ENCODE results near the gene PTPN4.
A peak's percentile ranks its signal among the peaks of the same experiment; 100 is the strongest.

PTPN4 gene

DNA sequence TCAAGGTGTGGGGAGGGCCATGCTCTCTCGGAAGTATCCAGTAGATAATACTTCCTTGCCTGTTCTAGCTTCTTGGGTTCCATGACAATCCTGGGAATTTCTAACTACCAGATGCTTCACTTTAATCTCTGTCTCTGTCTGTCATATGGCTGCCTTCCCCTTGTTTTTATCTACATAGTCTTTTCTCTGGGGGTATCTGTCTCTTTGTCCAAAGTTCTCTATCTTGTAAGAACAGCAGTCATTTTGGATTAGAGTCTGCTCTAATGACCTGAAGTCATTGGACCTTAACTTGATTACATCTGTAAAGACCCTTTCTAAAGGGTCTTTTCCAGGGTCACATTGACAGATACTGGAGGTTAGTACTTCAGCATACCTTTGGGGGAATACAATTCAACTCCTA lies 241.7 kb downstream of the PTPN4 start:
- Histone ChIP-seq H3K4me3 (ENCODE audit: control insufficient read depth in 1 of 7, extremely low read depth in 1 of 7, insufficient read depth in 4 of 7, low read depth in 2 of 7, low read length in 6 of 7) (no peak overlapping the region), H3K4me1 (ENCODE audit: control extremely low read depth in 1 of 4, control insufficient read depth in 4 of 4, insufficient read depth in 4 of 4, low read length in 3 of 4) (no peaks in the 10 kb centered on the region), H3K36me3 (ENCODE audit: control insufficient read depth in 4 of 4, insufficient read depth in 4 of 4, low read length in 3 of 4) (no peaks in the 10 kb centered on the region), H3K27me3 (replicated peaks in 2 of 5; ENCODE audit: control insufficient read depth in 4 of 5, insufficient read depth in 5 of 5, low read length in 4 of 5) (no peaks in the 10 kb centered on the region), H3K9me3 (ENCODE audit: control extremely low read depth in 1 of 5, control insufficient read depth in 4 of 5, insufficient read depth in 2 of 5, low read depth in 1 of 5, low read length in 4 of 5) (no peaks in the 10 kb centered on the region), H3K27ac (ENCODE audit: insufficient read depth in 1 of 2, low read depth in 1 of 2, low read length in 2 of 2, poor library complexity in 1 of 2, severe bottlenecking in 2 of 2) (no peak overlapping the region)
- ChIA-PET POLR2A (no interaction called here), CTCF (no interaction called here)
- WGBS (ENCODE audit: insufficient coverage), result no CpG with 5 or more reads among the region's 1 CpG
- DNase-seq, result no peak

DNA sequence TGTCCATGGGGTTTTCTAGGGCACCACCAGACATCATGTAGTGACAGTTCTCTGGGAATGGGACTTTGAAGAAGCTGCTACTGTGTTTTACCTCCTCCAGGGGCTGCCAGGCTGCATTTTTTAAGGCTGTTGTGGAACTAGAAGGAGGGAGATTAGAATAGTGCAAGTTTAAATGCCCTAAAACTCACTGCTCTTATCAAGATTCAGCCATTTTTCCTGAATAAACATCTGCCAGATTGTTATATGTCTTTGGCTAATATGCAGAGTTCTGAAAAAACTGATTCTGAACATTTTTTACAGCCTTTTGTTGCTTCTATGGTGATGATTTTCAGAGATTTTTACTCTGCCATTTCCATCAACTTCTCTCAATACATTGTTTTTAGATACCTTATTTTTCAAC lies 244.5 kb downstream of the PTPN4 start:
- Histone ChIP-seq H3K36me3 (ENCODE audit: control insufficient read depth in 4 of 4, insufficient read depth in 4 of 4, low read length in 3 of 4) (no peaks in the 10 kb centered on the region), H3K9me3 (ENCODE audit: control extremely low read depth in 1 of 5, control insufficient read depth in 4 of 5, insufficient read depth in 2 of 5, low read depth in 1 of 5, low read length in 4 of 5) (no peaks in the 10 kb centered on the region), H3K27ac (ENCODE audit: insufficient read depth in 1 of 2, low read depth in 1 of 2, low read length in 2 of 2, poor library complexity in 1 of 2, severe bottlenecking in 2 of 2) (no peak overlapping the region), H3K27me3 (replicated peaks in 2 of 5; ENCODE audit: control insufficient read depth in 4 of 5, insufficient read depth in 5 of 5, low read length in 4 of 5) (no peaks in the 10 kb centered on the region), H3K4me1 (ENCODE audit: control extremely low read depth in 1 of 4, control insufficient read depth in 4 of 4, insufficient read depth in 4 of 4, low read length in 3 of 4) (no peaks in the 10 kb centered on the region), H3K4me3 (ENCODE audit: control insufficient read depth in 1 of 7, extremely low read depth in 1 of 7, insufficient read depth in 4 of 7, low read depth in 2 of 7, low read length in 6 of 7) (no peak overlapping the region)
- DNase-seq, result no peak
- POLR2A ChIA-PET, result no interaction called here
- CTCF ChIA-PET, result no interaction called here

GRCh38 chr2:120005834-120006521 lies 246.3 kb downstream of the PTPN4 start:
- no peaks in the 10 kb centered on the region for H3K9me3 ChIP-seq (ENCODE audit: control extremely low read depth in 1 of 5, control insufficient read depth in 4 of 5, insufficient read depth in 2 of 5, low read depth in 1 of 5, low read length in 4 of 5)
- CTCF ChIA-PET, result no interaction called here
- H3K27me3 ChIP-seq (replicated peaks in 2 of 5; ENCODE audit: control insufficient read depth in 4 of 5, insufficient read depth in 5 of 5, low read length in 4 of 5), result no peaks in the 10 kb centered on the region
- WGBS (ENCODE audit: insufficient coverage), result 95% methylated on average over 10 of the region's 11 CpGs
- H3K36me3 ChIP-seq (ENCODE audit: control insufficient read depth in 4 of 4, insufficient read depth in 4 of 4, low read length in 3 of 4), result no peaks in the 10 kb centered on the region
- POLR2A ChIA-PET, result no interaction called here
- DNase-seq, result no peak
- H3K4me3 ChIP-seq (ENCODE audit: control insufficient read depth in 1 of 7, extremely low read depth in 1 of 7, insufficient read depth in 4 of 7, low read depth in 2 of 7, low read length in 6 of 7), result no peak overlapping the region
- no peaks in the 10 kb centered on the region for H3K4me1 ChIP-seq (ENCODE audit: control extremely low read depth in 1 of 4, control insufficient read depth in 4 of 4, insufficient read depth in 4 of 4, low read length in 3 of 4)
- no peak overlapping the region for H3K27ac ChIP-seq (ENCODE audit: insufficient read depth in 1 of 2, low read depth in 1 of 2, low read length in 2 of 2, poor library complexity in 1 of 2, severe bottlenecking in 2 of 2)

GRCh38 chr2:120007851-120008250 lies 248.1 kb downstream of the PTPN4 start:
- peaks cover 0 to 7% (median 5%) of the 10 kb centered on the region in 4 experiments for H3K4me1 ChIP-seq (ENCODE audit: control extremely low read depth in 1 of 4, control insufficient read depth in 4 of 4, insufficient read depth in 4 of 4, low read length in 3 of 4)
- no peaks in the 10 kb centered on the region for H3K9me3 ChIP-seq (ENCODE audit: control extremely low read depth in 1 of 5, control insufficient read depth in 4 of 5, insufficient read depth in 2 of 5, low read depth in 1 of 5, low read length in 4 of 5)
- ChIA-PET POLR2A (no interaction called here), CTCF (no interaction called here)
- WGBS (ENCODE audit: insufficient coverage), result 97% methylated on average over 4 of the region's 4 CpGs
- no peak overlapping the region for H3K4me3 ChIP-seq (ENCODE audit: control insufficient read depth in 1 of 7, extremely low read depth in 1 of 7, insufficient read depth in 4 of 7, low read depth in 2 of 7, low read length in 6 of 7)
- no peak for DNase-seq
- no peaks in the 10 kb centered on the region for H3K36me3 ChIP-seq (ENCODE audit: control insufficient read depth in 4 of 4, insufficient read depth in 4 of 4, low read length in 3 of 4)
- peaks cover 0 to 8% (median 0%) of the 10 kb centered on the region in 5 experiments for H3K27me3 ChIP-seq (replicated peaks in 2 of 5; ENCODE audit: control insufficient read depth in 4 of 5, insufficient read depth in 5 of 5, low read length in 4 of 5)
- no peak overlapping the region for H3K27ac ChIP-seq (ENCODE audit: insufficient read depth in 1 of 2, low read depth in 1 of 2, low read length in 2 of 2, poor library complexity in 1 of 2, severe bottlenecking in 2 of 2)

- Histone ChIP-seq H3K36me3 (ENCODE audit: control insufficient read depth in 4 of 4, insufficient read depth in 4 of 4, low read length in 3 of 4) (no peaks in the 10 kb centered on the region), H3K27me3 (replicated peaks in 2 of 5; ENCODE audit: control insufficient read depth in 4 of 5, insufficient read depth in 5 of 5, low read length in 4 of 5) (peaks cover 0 to 18% (median 2%) of the 10 kb centered on the region in 5 experiments), H3K27ac (ENCODE audit: insufficient read depth in 1 of 2, low read depth in 1 of 2, low read length in 2 of 2, poor library complexity in 1 of 2, severe bottlenecking in 2 of 2) (no peak overlapping the region), H3K4me3 (ENCODE audit: control insufficient read depth in 1 of 7, extremely low read depth in 1 of 7, insufficient read depth in 4 of 7, low read depth in 2 of 7, low read length in 6 of 7) (peak overlapping the region in 6 of 7 experiments; percentile 53 to 77 (median 74)), H3K4me1 (ENCODE audit: control extremely low read depth in 1 of 4, control insufficient read depth in 4 of 4, insufficient read depth in 4 of 4, low read length in 3 of 4) (peaks cover 0 to 16% (median 10%) of the 10 kb centered on the region in 4 experiments), H3K9me3 (ENCODE audit: control extremely low read depth in 1 of 5, control insufficient read depth in 4 of 5, insufficient read depth in 2 of 5, low read depth in 1 of 5, low read length in 4 of 5) (no peaks in the 10 kb centered on the region)
- ChIA-PET CTCF (no interaction called here), POLR2A (interaction anchor here (0.5 kb wide), 1 partner anchor 669 kb away, joined by 3 read pairs; no protein-coding TSS in a partner anchor)
- WGBS (ENCODE audit: insufficient coverage), result 59% methylated on average over 7 of the region's 8 CpGs
- DNase-seq, result no peak
Observed at GRCh38 chr2:120012363-120012762, 252.6 kb downstream of the PTPN4 start.

DNA sequence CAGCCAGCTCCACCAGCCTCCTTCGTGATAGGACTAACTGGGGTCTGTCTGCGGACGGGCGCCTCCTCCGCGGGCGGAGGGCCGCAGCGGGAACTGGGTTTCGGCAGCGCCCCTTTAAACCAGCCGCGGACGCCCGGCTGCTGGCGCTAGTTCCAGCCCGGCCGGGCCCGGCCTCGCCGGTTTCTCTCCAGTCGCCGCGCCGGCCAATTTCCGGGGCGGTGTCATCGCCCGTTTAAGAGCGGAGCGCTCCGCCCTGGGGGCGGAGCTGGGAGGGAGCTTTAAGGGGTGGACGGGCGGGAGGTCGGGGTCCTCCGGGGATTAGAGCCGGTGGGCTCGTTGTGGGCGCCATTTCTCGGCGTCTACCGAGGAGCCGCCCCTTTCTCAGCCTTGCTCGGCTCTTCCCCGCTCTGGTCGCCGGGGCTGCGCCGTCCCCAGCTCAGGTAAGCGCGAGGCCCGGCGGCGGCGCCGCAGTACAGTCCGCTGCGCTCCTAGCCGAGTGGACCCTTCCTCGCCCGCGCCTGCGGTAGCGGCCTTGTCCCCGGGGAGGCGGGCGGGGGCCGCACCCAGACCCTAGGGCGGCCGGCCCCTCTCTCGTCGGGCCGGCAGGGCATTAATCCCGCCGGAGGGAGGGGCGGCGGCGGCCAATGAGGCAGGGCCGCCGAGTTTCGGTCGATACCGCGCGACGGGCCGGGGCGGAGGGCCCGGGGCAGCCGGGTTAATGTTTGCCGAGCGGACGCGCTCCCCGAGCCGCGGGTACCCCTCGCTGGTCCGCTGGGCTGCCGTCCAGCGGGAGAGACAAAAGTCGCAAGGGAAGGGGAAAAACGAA lies 253.3 kb downstream of the PTPN4 start, which contains the start of gene EPB41L5:
Gene EPB41L5, plus strand, starts transcription at position 307 of the 826 bp plus-strand sequence. CDS start 6,008 bp downstream, outside the sequence.
- CTCF ChIA-PET, result no interaction called here
- POLR2A ChIA-PET, result interaction anchor here (0.5 kb wide), 1 partner anchor 670 kb away, joined by 3 read pairs; no protein-coding TSS in a partner anchor
- Histone ChIP-seq H3K36me3 (ENCODE audit: control insufficient read depth in 4 of 4, insufficient read depth in 4 of 4, low read length in 3 of 4) (no peaks in the 10 kb centered on the region), H3K27ac (ENCODE audit: insufficient read depth in 1 of 2, low read depth in 1 of 2, low read length in 2 of 2, poor library complexity in 1 of 2, severe bottlenecking in 2 of 2) (no peak within 1 kb of the TSS), H3K4me3 (ENCODE audit: control insufficient read depth in 1 of 7, extremely low read depth in 1 of 7, insufficient read depth in 4 of 7, low read depth in 2 of 7, low read length in 6 of 7) (peak within 1 kb of the TSS; percentile 53 to 77 (median 72)), H3K27me3 (replicated peaks in 2 of 5; ENCODE audit: control insufficient read depth in 4 of 5, insufficient read depth in 5 of 5, low read length in 4 of 5) (peaks cover 0 to 18% (median 2%) of the 10 kb centered on the region in 5 experiments), H3K4me1 (ENCODE audit: control extremely low read depth in 1 of 4, control insufficient read depth in 4 of 4, insufficient read depth in 4 of 4, low read length in 3 of 4) (peaks cover 0 to 16% (median 10%) of the 10 kb centered on the region in 4 experiments), H3K9me3 (ENCODE audit: control extremely low read depth in 1 of 5, control insufficient read depth in 4 of 5, insufficient read depth in 2 of 5, low read depth in 1 of 5, low read length in 4 of 5) (no peaks in the 10 kb centered on the region)
- DNase-seq, result peak; percentile 73 to 90 (median 83)
- under 1% methylated on average over 92 of the region's 104 CpGs for WGBS (ENCODE audit: insufficient coverage)
